Fibroblast of lung (primary cell): Measurements from ENCODE around the gene MACROD2. TPM values are rescaled to one million over a fixed set of nuclear protein-coding genes. Genes with fewer than 3 reads are reported as not detected.
"Not testable (repeated sequence)": the region's sequence is repeated elsewhere in the genome, so short reads cannot be mapped to it uniquely, and the experiment has no call there.

Experiments used
- DNase-seq, 2 donors: peaks; one replicate each; pipeline versions ENCODE4 v3.0.0 to v3.0.0-alpha.2; 2010; ENCODE audit warnings: low read depth in 2 of 2
- H2AFZ ChIP-seq: 2 replicates; pipeline ENCODE4 v1.5.1; 2012; ENCODE audit warnings: low read length, control low read depth, inconsistent platforms
- H3K27ac ChIP-seq: 2 replicates; pipeline ENCODE4 v1.5.1; 2011; ENCODE audit warnings: low read length, control low read depth; ENCODE audit not compliant: insufficient read depth
- H3K27me3 ChIP-seq: 2 replicates; pipeline ENCODE4 v1.5.1; 2011; ENCODE audit warnings: mild to moderate bottlenecking, low read length; ENCODE audit not compliant: control insufficient read depth, insufficient read depth
- H3K36me3 ChIP-seq: 2 replicates; pipeline ENCODE4 v1.5.1; 2011; ENCODE audit warnings: low read length; ENCODE audit not compliant: control insufficient read depth, insufficient read depth
- H3K4me1 ChIP-seq: 2 replicates; pipeline ENCODE4 v1.5.1; 2011; ENCODE audit warnings: low read length; ENCODE audit not compliant: control insufficient read depth, insufficient read depth; ENCODE audit errors: extremely low read depth
- H3K4me2 ChIP-seq: 2 replicates; pipeline ENCODE4 v1.5.1; 2011; ENCODE audit warnings: low read length, control low read depth; ENCODE audit not compliant: insufficient read depth; ENCODE audit errors: extremely low read depth
- H3K4me3 ChIP-seq, 4 experiments: fragments of 200-600 bp in 1 of 4; sonication (generic) in 1 of 4; replicated peaks in 1 of 4; 2 replicates each; pipeline ENCODE4 v1.5.1; 2011 to 2016; ENCODE audit warnings: low read length in 4 of 4, low read depth in 3 of 4, mild to moderate bottlenecking in 3 of 4, control low read depth in 2 of 4, inconsistent platforms in 1 of 4, mixed read lengths in 1 of 4; ENCODE audit not compliant: insufficient read depth in 1 of 4; ENCODE audit errors: control extremely low read depth in 1 of 4
- H3K79me2 ChIP-seq: 2 replicates; pipeline ENCODE4 v1.5.1; 2012; ENCODE audit warnings: mild to moderate bottlenecking, low read length, inconsistent platforms; ENCODE audit not compliant: control insufficient read depth, insufficient read depth
- H3K9ac ChIP-seq: 2 replicates; pipeline ENCODE4 v1.5.1; 2011; ENCODE audit warnings: mild to moderate bottlenecking, low read length, control low read depth; ENCODE audit not compliant: insufficient read depth
- H3K9me3 ChIP-seq: 2 replicates; pipeline ENCODE4 v1.5.1; 2012; ENCODE audit warnings: low read depth, low read length; ENCODE audit not compliant: control insufficient read depth, insufficient read depth
- H4K20me1 ChIP-seq: 2 replicates; pipeline ENCODE4 v1.5.1; 2011; ENCODE audit warnings: low read length; ENCODE audit not compliant: control insufficient read depth, insufficient read depth; ENCODE audit errors: extremely low read depth
- CTCF ChIP-seq, 2 donors: IDR thresholded peaks in 1 of 2; conservative IDR thresholded peaks in 1 of 2; 1 replicate in 1 of 2; 2 replicates in 1 of 2; pipeline ENCODE4 v1.5.1; 2011 to 2012; ENCODE audit warnings: low read length in 2 of 2, control low read depth in 1 of 2, inconsistent platforms in 1 of 2, low read depth in 1 of 2, mild to moderate bottlenecking in 1 of 2
- EZH2 ChIP-seq: IDR thresholded peaks from 2 replicates; pipeline ENCODE4 v1.5.1; 2012; ENCODE audit warnings: low read length, control low read depth, mild to moderate bottlenecking; ENCODE audit errors: missing control alignments
- polyA plus RNA-seq, 2 donors: library from polyadenylated mRNA; depleted of rRNA in 1 of 2; stranded (reverse) in 1 of 2; unstranded in 1 of 2; fragments of >200 nt; gene quantifications; 2 replicates each; pipeline ENCODE4 v1.2.1, GENCODE V29; 2011 to 2012; ENCODE audit warnings: missing spikeins in 1 of 2
- total RNA-seq: library from RNA; depleted of rRNA; stranded (reverse); fragments of >200 nt; gene quantifications from 2 replicates; pipeline ENCODE4 v1.2.1, GENCODE V29; 2014

Gene MACROD2
- total and polyA plus RNA-seq, 2 donors (not counting 1 experiment from before 2014, with no cell fraction given), result 0.54 to 1.7 TPM

- Histone ChIP-seq H2AFZ (no peak overlapping the region), H3K27ac (no peak overlapping the region), H3K9me3 (no peaks in the 10 kb centered on the region), H3K4me3 (no peak overlapping the region), H3K4me2 (no peak overlapping the region), H3K4me1 (no peaks in the 10 kb centered on the region), H3K79me2 (no peaks in the 10 kb centered on the region), H4K20me1 (no peaks in the 10 kb centered on the region), H3K36me3 (no peaks in the 10 kb centered on the region), H3K27me3 (no peaks in the 10 kb centered on the region), H3K9ac (no peak overlapping the region)
- no peak for DNase-seq
- no peak for TF ChIP-seq CTCF (conservative IDR thresholded peaks at IDR 0.05 in 1 of 2, IDR thresholded peaks at IDR 0.05 in 1 of 2; ENCODE audit: low read depth in 1 of 2, low read length in 2 of 2)
- TF ChIP-seq EZH2, result no peak
Measured at GRCh38 chr20:14210146-14210545, 214.8 kb downstream of the MACROD2 start.

GRCh38 chr20:14214046-14214445, 218.7 kb downstream of the MACROD2 start:
- no peak for DNase-seq
- H3K4me1 ChIP-seq, result no peaks in the 10 kb centered on the region
- no peak overlapping the region for H3K4me2 ChIP-seq
- H2AFZ ChIP-seq, result peak overlapping the region; percentile 29
- H3K9ac ChIP-seq, result no peak overlapping the region
- no peaks in the 10 kb centered on the region for H3K79me2 ChIP-seq
- no peak overlapping the region for H3K27ac ChIP-seq
- H3K27me3 ChIP-seq, result no peaks in the 10 kb centered on the region
- H3K36me3 ChIP-seq, result no peaks in the 10 kb centered on the region
- H3K4me3 ChIP-seq, result no peak overlapping the region
- TF ChIP-seq CTCF (conservative IDR thresholded peaks at IDR 0.05 in 1 of 2, IDR thresholded peaks at IDR 0.05 in 1 of 2; ENCODE audit: low read depth in 1 of 2, low read length in 2 of 2), result no peak
- TF ChIP-seq EZH2, result no peak
- H4K20me1 ChIP-seq, result no peaks in the 10 kb centered on the region
- H3K9me3 ChIP-seq, result no peaks in the 10 kb centered on the region

- H3K27ac ChIP-seq, H3K9me3 ChIP-seq, H3K36me3 ChIP-seq, H3K79me2 ChIP-seq, H3K9ac ChIP-seq, H4K20me1 ChIP-seq, H3K4me2 ChIP-seq, H2AFZ ChIP-seq, H3K4me3 ChIP-seq, H3K27me3 ChIP-seq, H3K4me1 ChIP-seq, DNase-seq: not testable (repeated sequence)
Measured at GRCh38 chr20:14215880-14216279, 220.6 kb downstream of the MACROD2 start.
